ENCODE measurements around the gene TIAM2.

Gene TIAM2

DNA sequence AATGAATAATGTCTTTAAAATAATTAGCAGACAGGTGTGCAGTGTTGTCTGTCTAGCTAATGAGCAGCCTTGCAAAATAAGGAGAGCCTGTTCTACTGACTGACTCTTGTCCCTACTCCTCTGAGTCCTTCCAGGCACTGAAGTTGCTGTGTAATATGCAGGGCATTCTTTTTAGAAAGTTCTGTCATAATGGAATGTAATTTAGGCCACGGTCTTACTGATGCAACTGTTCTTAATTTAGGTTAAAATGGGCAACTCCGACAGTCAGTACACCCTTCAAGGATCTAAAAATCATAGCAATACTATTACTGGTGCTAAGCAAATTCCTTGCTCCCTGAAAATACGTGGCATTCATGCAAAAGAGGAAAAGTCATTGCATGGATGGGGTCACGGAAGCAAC is 133.9 kb downstream of the TIAM2 start:
- DNase-seq (ENCODE audit: low read depth, low spot score): no peak

DNA sequence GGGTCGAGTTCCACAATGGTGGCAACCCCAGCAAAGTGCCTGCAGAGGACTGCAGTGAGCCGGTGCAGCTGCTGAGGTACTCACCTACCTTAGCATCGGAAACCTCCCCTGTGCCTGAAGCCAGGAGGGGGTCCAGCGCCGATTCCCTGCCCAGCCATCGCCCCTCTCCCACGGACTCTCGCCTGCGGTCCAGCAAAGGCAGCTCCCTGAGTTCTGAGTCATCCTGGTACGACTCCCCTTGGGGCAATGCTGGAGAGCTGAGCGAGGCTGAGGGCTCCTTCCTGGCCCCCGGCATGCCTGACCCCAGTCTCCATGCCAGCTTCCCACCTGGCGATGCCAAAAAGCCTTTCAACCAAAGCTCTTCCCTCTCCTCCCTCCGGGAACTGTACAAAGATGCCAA is 134.6 kb downstream of the TIAM2 start:
- no peak for DNase-seq (ENCODE audit: low read depth, low spot score)

GRCh38 chr6:155130161-155130853 is 135.2 kb downstream of the TIAM2 start:
- DNase-seq (ENCODE audit: low read depth, low spot score): no peak

DNA sequence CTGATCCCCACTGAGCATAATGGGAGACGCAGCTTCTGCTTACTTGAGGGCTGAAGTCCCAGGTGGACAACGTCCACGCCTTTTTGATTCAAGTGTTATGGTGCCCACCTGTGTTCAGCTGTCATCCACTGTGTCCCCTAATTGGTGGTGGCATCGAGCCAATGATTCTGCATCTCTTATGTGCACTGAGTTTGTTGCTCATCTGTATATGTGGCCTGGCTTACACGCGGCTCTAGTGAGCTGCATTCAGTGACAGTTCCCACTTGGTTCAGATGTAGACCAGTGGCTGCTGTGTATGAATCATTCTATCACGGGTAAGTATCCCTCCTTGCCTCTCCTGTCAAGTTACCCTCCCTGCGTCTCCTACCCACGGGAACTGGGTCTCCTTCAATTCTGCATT is 137.5 kb downstream of the TIAM2 start:
- no peak for DNase-seq (ENCODE audit: low read depth, low spot score)

GRCh38 chr6:155141002-155141401 is 145.9 kb downstream of the TIAM2 start:
- no peak for DNase-seq (ENCODE audit: low read depth, low spot score)

DNA sequence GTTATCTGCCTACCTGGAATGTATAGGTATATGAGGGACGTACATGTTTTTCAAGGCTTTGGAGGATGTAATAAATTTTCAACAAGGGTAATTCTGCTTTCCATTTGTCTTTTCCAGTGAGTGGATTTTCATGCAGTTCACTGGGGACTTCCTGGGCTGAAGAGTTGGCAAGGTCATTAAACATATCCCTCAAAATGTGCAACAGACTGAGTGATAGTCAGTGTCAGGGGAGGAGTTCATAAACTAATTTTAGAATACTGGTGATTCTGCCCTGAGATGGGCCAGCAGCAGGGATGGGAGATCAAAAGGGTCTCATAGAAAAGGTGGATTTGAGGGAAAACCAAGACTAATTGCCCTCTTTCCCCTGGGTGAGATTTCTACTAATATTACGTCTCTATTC is 146.4 kb downstream of the TIAM2 start:
- no peak for DNase-seq (ENCODE audit: low read depth, low spot score)

- no peak for DNase-seq (ENCODE audit: low read depth, low spot score)
These were observed 147.3 kb downstream of the TIAM2 start for GRCh38 chr6:155142168-155143028.

DNA sequence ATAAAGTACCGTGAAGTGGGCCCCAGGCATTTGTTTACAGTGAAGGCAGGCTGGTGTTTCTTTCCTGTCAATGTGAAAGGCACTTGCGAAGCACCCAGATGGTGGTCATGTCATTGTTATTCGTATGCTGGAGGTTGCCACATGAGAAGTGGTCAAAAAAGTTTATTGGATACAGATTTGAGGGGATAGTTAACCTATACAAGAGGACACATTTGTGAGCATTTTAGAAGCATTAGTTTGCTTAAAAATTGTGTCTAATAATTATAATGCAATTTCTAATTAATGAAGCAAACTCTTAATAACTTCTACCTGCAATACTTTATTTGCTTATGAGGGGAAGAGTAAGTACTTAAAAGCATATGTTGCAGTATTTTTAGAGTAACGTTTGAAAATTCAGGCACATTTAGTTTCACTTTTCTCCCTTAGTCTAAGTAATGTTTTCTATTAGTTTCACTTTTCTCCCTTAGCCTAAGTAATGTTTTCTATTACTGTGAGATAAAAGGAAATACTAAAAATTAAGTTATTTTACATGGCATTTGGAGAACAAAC is 148.0 kb downstream of the TIAM2 start:
- no peak for DNase-seq (ENCODE audit: low read depth, low spot score)

DNA sequence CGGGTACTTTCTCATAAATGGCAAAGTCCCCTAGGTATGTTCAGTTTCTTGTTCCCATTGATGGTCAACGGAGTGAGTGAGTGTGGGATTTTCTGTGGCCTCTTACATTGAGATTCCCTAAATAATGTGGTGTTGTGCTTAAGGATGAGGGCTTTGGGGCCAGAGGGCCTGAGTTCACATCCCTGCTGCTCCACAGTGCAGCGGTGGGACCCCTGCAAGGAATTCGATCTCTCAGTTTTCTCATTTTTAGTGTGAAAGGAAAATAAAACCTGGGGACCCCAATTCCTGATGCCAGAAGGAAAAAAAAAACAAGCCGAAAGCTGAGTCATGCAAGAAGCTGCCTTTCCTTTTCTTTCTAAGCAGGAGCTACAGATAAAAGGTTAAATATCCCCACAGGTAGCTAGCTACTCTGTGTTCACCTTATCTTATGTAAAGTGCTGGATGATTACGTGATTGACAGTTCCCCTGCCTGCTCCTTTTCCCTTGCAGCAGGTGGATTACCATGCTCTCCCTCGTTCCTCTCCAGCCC is 148.5 kb downstream of the TIAM2 start:
- DNase-seq (ENCODE audit: low read depth, low spot score): no peak

- DNase-seq (ENCODE audit: low read depth, low spot score): no peak
These were observed 151.1 kb downstream of the TIAM2 start for GRCh38 chr6:155146205-155146604.

GRCh38 chr6:155147958-155148663 is 153.0 kb downstream of the TIAM2 start:
- no peak for DNase-seq (ENCODE audit: low read depth, low spot score)

- DNase-seq (ENCODE audit: low read depth, low spot score): no peak
These were observed 156.0 kb downstream of the TIAM2 start for GRCh38 chr6:155150967-155151671.

GRCh38 chr6:155152211-155153076 is 157.3 kb downstream of the TIAM2 start:
- DNase-seq (ENCODE audit: low read depth, low spot score): no peak

GRCh38 chr6:155154158-155154830 is 159.2 kb downstream of the TIAM2 start:
- DNase-seq (ENCODE audit: low read depth, low spot score): no peak

GRCh38 chr6:155155787-155156447 is 160.8 kb downstream of the TIAM2 start:
- no peak for DNase-seq (ENCODE audit: low read depth, low spot score)

- no peak for DNase-seq (ENCODE audit: low read depth, low spot score)
These were observed 162.0 kb downstream of the TIAM2 start for GRCh38 chr6:155157101-155157500.

- no peak for DNase-seq (ENCODE audit: low read depth, low spot score)
These were observed 163.1 kb downstream of the TIAM2 start for GRCh38 chr6:155158030-155158843.

- no peak for DNase-seq (ENCODE audit: low read depth, low spot score)
These were observed 167.6 kb downstream of the TIAM2 start for GRCh38 chr6:155162682-155163081.

All from smooth muscle cell of the brain vasculature (primary cell).